HG02623 (cell line): ENCODE measurements around the gene REL.
"Not testable (repeated sequence)": the region's sequence is repeated elsewhere in the genome, so short reads cannot be mapped to it uniquely, and the experiment has no call there.

Experiments
- ATAC-seq: cut with Tn5 transposase; IDR thresholded peaks from one replicate; pipeline ENCODE4 v1.9.1; 2021; ENCODE audit warnings: moderate library complexity; ENCODE audit not compliant: unreplicated experiment

REL gene

GRCh38 chr2:60881047-60881932 lies at the start of gene REL:
Gene REL, plus strand, starts transcription at chr2:60881574. Its CDS starts 267 bp downstream, at chr2:60881841.
- ATAC-seq = peak; percentile 75

- no peak for ATAC-seq
Observed at GRCh38 chr2:60831921-60832320, 49.5 kb upstream of the REL start.

GRCh38 chr2:60832621-60833020 lies 48.8 kb upstream of the REL start:
- no peak for ATAC-seq

GRCh38 chr2:60834270-60834717 lies 47.1 kb upstream of the REL start:
- no peak for ATAC-seq

GRCh38 chr2:60836491-60836890 lies 44.9 kb upstream of the REL start:
- no peak for ATAC-seq

- no peak for ATAC-seq
Observed at GRCh38 chr2:60837123-60837522, 44.3 kb upstream of the REL start.

- no peak for ATAC-seq
Observed at GRCh38 chr2:60838481-60838880, 42.9 kb upstream of the REL start.

- ATAC-seq = peak; percentile 51
Observed at GRCh38 chr2:60839126-60839813, 42.1 kb upstream of the REL start.

- ATAC-seq = peak; percentile 43
Observed at GRCh38 chr2:60840880-60841279, 40.5 kb upstream of the REL start.

- no peak for ATAC-seq
Observed at GRCh38 chr2:60843006-60843405, 38.4 kb upstream of the REL start.

GRCh38 chr2:60844105-60844504 lies 37.3 kb upstream of the REL start:
- no peak for ATAC-seq

GRCh38 chr2:60847854-60848253 lies 33.5 kb upstream of the REL start:
- ATAC-seq = no peak

GRCh38 chr2:60849187-60849586 lies 32.2 kb upstream of the REL start:
- ATAC-seq = no peak

- no peak for ATAC-seq
Observed at GRCh38 chr2:60852282-60852860, 29.0 kb upstream of the REL start.

GRCh38 chr2:60853531-60853930 lies 27.8 kb upstream of the REL start:
- no peak for ATAC-seq

- ATAC-seq = no peak
Observed at GRCh38 chr2:60855989-60856669, 25.2 kb upstream of the REL start.

GRCh38 chr2:60857056-60857455 lies 24.3 kb upstream of the REL start:
- no peak for ATAC-seq

- no peak for ATAC-seq
Observed at GRCh38 chr2:60858897-60859311, 22.5 kb upstream of the REL start.

- no peak for ATAC-seq
Observed at GRCh38 chr2:60861736-60862135, 19.6 kb upstream of the REL start.

- no peak for ATAC-seq
Observed at GRCh38 chr2:60862642-60863041, 18.7 kb upstream of the REL start.

- not testable (repeated sequence) for ATAC-seq
Observed at GRCh38 chr2:60865361-60865760, 16.0 kb upstream of the REL start.
